GM03348 (cell line): ENCODE data around the gene C16orf86.

Experiments used
- DNase-seq: peaks from one replicate; pipeline ENCODE4 v3.0.0; 2012; ENCODE audit warnings: low spot score

The C16orf86 gene

DNA sequence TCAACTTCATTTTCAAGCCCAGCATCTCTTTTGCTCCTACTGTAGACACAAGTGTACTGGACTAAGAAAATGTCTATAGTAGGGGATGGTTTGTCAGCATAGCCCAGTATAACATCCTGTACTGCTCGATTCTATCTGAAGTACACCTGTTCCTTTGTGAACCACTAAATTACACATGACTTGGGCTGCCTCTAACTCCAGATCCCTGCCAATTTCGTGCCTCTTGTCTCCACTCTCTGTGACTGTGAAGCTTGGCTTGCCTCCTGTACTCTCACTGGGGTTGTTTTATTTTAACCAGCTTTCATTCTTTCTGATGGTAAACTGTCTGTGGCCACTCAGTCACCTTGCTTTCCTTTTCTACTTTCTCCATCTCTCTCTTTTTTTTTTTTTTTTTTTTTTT is 28.0 kb downstream of the C16orf86 start:
- no peak for DNase-seq

DNA sequence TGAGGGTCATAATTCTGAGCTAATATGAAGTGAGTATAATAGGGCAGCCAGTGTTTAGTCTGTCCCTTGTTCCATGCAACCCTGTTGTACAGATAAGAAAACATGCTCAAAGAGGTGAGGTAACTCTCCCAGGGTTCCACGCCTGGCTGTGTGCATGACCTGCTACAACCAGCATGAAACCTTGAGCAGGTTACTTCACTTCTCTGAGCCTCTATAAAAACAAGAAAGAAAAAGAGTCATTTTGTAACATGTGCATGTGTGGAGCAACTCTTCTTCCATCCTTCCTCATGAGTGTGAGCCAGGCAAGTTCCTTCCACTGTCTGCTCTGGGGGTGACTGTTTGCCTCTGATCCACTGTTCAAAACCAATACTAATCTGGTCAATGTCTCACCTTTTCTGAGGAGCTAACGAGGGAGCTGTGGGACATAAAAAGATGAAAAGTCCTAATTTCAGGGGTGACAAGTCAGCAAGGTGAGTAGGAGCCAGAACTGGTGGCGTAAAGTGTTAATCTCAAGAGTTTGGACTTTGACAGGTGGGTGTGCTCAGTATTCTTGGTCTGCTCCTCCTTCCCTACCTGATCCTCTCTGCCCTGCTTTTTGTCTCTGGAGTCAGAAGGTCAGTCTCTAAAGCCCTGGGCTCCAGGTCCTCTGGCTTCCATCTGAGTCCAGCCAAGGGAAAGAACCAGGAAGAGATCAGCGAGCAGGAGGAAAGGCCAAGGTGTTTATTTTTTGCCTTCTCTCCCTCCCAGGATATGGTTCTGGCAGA is 31.0 kb downstream of the C16orf86 start:
- DNase-seq = no peak

DNA sequence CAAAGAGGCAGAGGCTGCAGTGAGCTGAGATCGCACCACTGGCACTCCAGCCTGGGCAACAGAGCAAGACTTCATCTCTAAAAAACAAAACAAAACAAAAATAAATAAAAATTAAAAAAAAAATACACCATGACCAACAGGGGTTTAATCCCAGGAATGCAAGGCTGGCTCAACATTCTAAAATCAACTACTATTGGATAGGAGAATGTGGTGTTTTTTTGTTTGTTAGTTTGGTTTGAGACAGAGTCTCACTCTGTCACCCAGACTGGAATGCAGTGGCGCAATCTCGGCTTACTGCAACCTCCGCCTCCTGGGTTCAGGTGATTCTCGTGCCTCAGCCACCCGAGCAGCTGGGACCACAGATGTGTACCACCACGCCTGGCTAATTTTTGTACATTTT is 32.7 kb downstream of the C16orf86 start:
- DNase-seq = no peak

DNA sequence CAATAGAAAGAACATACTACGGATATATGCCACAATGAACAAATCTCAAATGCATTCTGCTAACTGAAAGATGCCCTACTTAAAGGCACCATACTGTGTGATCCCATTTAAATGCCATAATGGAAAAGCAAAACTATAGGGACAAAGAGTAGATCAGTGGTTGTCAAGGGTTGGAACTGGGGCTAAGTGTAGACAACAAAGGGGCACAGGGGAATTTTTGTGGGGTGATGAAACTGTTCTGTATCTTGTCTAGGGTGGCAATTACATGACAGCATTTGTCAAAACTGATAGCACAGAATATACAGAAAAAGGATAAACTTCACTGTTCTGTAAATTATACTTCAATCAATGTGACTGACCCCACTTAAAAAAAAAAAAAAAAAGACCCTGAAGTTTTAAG is 34.8 kb downstream of the C16orf86 start:
- DNase-seq = no peak

DNA sequence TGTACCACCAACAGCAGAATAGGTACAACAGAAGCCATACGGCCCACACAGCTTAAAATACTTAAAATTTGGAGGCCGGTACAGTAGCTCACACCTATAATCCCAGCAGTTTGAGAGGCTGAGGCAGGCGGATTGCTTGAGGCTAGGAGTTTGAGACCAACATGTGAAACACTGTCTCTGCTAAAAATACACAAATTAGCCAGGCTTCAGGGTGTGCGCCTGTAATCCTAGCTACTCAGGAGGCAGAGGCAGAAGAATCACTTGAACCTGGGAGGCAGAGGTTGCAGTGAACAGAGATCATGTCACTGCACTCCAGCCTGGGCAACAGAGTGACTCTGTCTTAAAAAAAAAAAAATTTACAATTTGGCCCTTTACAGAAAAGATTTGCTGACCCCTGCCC is 35.5 kb downstream of the C16orf86 start:
- DNase-seq = no peak

DNA sequence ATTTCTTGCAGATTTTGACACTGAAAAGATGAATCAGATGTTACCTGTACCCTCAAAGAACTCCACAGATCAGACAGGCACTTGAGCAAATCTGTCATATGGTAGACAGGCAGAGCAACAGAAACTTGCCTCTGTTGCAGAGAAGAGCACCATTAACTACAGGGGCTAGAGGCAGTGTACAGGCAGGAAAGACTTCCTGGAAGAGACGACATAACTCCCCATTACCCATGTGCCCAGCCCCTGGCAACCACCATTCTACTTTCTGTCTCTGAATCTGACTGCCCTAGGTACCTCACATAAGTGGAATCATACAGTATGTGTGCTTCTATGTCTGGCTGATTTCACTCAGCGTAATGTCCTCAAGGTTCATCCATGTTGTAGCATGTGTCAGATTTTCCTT is 37.0 kb downstream of the C16orf86 start:
- no peak for DNase-seq

DNA sequence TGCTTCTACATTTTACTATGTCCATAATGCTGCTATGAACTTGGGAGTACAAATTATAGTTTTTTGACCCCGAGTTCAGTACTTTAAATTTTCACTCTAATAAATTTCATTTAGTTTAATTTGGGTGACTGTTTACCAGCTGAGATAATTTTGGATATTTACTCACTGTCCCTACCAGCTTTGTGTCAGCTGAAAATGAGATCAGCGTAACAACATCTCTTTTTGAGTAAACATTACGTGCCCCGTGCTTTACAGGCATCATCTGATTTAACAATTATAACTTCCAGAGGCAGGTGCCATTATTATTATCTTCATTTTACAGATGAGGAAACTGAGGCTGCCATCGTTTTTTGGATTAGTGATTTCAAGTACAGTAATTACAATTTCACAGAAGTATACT is 37.5 kb downstream of the C16orf86 start:
- DNase-seq = no peak

DNA sequence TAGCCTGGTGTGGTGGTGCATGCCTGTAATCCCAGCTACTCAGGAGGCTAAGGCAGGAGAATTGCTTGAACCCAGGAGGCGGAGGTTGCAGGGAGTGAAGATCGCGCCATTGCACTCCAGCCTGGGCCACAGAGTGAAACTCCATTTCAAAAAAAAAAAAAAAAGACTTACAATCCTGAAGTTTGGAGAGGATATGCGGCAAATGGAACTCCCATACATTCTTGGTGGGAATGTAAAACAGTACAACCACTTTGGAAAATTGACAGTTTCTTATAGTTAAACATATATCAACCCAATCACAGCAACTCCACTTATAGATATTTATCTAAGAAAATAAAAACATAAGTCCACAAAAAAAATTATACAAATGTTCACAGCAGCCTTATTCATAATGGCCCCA is 40.6 kb downstream of the C16orf86 start:
- no peak for DNase-seq

DNA sequence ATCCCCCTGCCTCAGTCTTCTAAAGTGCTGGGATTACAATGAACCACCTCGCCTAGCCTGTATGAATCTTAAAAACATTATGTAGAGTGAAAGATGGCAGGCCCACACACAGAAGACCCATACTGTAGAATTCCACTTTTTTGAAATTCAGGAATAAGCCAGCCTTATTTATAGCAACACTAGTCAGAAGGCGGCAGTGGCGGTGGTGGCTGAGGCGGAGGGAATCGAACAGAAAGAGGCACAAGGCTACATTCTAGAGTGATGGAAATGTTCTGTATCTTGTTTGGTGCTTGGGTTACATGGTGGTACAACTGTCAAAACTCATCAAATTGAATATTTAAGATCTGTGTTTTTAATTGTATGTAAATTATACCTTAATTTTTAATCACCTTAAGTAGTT is 41.2 kb downstream of the C16orf86 start:
- no peak for DNase-seq

DNA sequence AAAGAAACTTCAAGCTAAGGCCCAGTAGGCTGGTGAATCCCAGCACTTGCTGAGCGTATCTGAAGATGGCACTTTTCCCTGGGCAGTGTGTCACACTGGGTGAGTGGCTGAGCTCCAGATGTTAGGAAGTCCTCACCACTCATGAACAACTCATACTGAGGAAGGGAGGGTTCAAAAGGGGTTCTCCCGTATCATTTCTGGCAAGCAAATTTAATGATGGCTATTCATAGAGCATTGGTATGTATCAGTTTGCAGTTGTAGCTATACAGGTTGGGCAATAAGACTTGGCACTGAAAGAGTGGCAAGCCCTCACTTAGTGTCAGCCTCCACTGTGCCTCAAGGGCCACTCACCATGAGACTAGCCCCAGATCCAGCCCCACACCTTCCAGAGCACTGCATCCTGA is 41.8 kb downstream of the C16orf86 start:
- DNase-seq = peak; percentile 57

DNA sequence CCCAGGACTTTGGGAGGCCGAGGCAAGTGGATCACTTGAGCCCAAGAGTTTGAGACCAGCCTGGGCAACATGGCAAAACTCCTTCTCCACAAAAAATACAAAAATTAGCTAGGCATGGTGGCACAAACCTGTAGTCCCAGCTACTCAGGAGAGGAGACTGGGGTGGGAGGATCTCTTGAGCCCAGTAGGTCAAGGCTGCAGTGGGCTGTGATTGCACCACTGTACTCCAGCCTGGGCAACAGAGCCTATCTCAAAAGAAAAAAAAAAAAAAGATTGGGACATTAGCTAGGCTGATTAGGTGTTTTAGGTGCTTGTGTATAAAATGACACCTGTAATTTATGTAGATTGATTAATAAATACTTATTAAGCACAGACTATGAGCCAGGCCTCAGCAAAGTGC is 42.4 kb downstream of the C16orf86 start:
- DNase-seq = no peak

DNA sequence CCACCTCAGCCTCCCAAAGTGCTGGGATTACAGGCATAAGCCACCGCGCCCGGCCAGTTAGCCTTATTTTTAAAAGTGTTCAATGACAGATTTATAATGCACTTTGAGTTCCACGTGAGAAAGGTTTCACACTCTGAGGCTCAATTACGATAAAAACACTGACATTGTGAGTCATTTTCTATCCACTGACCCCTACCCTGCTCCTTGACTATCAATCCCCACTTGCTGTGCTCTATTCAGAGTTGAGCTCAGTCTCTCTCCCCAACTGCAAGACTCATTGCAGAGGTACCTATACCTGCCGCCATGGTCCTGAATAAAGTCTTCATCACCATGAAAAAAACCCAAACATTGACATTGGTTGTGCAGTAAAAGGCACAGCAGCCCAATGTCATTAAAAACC is 44.0 kb downstream of the C16orf86 start:
- DNase-seq = no peak

DNA sequence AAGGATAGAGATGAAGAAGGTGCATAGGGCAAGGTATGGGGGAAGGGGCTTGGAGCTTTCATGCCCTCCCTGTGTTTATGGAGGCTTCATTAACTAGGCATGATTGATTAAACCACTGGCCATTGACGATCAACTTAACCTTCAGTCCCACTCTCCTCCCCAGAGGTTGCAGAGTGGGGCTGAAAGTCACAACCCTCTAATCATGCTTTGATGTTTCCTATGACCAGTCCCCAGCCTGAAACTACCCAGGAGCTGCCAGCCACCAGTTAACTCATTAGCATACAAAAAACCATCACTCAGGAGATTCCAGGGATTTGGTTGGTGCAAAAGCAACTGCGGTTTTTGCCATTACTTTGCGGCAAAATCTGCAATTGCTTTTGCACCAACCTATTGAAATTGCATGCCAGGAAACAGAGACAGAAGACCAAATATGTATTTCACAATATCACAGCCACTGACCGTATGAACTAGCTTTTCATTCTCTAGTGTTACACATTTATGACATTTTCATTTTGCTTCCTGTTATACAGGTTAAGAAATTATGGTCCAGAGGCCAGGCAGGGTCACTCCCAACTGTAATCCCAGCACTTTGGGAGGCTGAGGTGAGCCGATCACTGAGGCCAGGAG is 47.1 kb downstream of the C16orf86 start:
- DNase-seq = no peak

DNA sequence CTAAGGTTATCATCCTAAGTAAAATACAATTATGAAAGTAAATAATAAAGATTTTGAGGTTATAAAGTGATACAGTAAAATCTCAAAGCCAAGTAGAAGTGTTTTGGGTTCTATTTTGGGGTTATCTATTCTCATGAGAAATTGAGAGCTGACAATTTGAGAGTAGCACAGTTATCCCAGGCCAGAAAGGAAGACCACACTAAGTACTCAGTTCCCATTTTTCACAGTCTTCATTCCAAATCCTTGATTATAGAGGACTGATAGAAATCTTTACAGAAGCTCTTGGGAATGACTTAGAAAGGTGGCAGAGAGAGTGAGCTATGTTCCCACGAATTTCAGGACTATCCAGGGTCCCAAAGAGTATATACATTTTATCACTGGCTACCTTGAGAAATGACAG is 47.9 kb downstream of the C16orf86 start:
- DNase-seq = no peak

DNA sequence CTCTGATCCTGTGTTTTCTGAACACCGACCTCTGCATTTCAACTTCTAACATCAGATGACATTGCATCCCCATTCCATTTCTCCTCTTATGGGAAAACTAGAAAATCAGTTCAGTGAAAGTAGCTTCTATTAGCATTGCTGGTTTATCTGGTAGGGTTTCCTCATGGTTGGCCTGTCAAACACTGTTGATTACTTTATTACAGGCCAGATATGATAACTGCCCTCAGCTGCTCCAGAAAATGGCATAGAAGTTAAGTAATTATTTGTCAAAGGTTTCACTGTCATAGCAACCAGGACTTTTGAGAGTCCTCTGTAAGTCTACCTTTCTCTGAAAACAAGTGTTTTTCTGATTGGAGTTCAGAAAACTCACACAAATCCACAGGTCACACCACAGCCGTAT is 49.5 kb downstream of the C16orf86 start:
- DNase-seq = no peak
